GM12878 (cell line): ENCODE results near the gene DCTN4. TPM values are rescaled to one million over a fixed set of nuclear protein-coding genes. Genes with fewer than 3 reads are reported as not detected.

ENCODE experiments used
- CUX1 ChIP-seq: IDR thresholded peaks from 2 replicates; pipeline ENCODE4 v1.6.1; 2012; ENCODE audit warnings: improper control_type of control experiment, low read depth, low read length; ENCODE audit not compliant: insufficient replicate concordance
- IRF5 ChIP-seq: fragments of 450-650 bp; IDR thresholded peaks from 2 replicates; pipeline ENCODE4 v1.6.1; 2017; ENCODE audit warnings: borderline replicate concordance
- TAF1 ChIP-seq: IDR thresholded peaks from 2 replicates; pipeline ENCODE4 v1.6.1; 2011; ENCODE audit warnings: mild to moderate bottlenecking, low read depth, low read length, borderline replicate concordance
- polyA plus RNA-seq, 11 experiments: library from polyadenylated mRNA; depleted of rRNA in 4 of 11; unstranded in 6 of 11; stranded (reverse) in 5 of 11; fragments of >200 nt; fragmentation: Nextera tagmentation in 4 of 11; fragmentation: Illumina TruSeq in 1 of 11; extraction: Ambion mirVana in 4 of 11; extraction: Trizol in 1 of 11; gene quantifications; 1 replicate in 1 of 11; 2 replicates in 10 of 11; pipeline versions ENCODE4 v1.2.1 to v1.2.3, GENCODE V29; 2011 to 2016; ENCODE audit warnings: inconsistent platforms in 2 of 11, missing spikeins in 2 of 11, low read depth in 1 of 11
- total RNA-seq, 4 experiments: library from RNA; depleted of rRNA in 3 of 4; stranded (reverse); fragments of >200 nt in 3 of 4; fragmentation: Illumina TruSeq in 1 of 4; extraction: Trizol in 1 of 4; gene quantifications; 2 replicates each; pipeline versions ENCODE4 v1.2.1 to v1.2.3, GENCODE V29; 2013 to 2021

Gene DCTN4
- total and polyA plus RNA-seq, 10 of the 15 experiments (the other 5 are each of a cell fraction or from before 2014, with no cell fraction given) = 7.6 to 27.8 (median 18.0) TPM

- TF ChIP-seq IRF5 = no peak
- TF ChIP-seq CUX1 = no peak
- TF ChIP-seq TAF1 = peak; percentile 6; the same call in 1 of the 2 replicates
These were observed 19.9 kb upstream of the DCTN4 start, which contains the start of gene SMIM3 (continued) for GRCh38 chr5:150778517-150779396.
